Body of pancreas (tissue), 4 donors: ENCODE measurements around the gene RAPH1. TPM values are rescaled to one million over a fixed set of nuclear protein-coding genes. Genes with fewer than 3 reads are reported as not detected.

ENCODE experiments used
- ATAC-seq: fragments of 150-250 bp; one replicate; pipeline ENCODE4 v1.9.1; 2016
- DNase-seq, 4 donors: peaks; one replicate each; pipeline ENCODE4 v3.0.0-alpha.2; 2019
- H3K27ac ChIP-seq, 4 donors: fragments of 200-600 bp; sonication (generic); 1 replicate in 3 of 4; 2 replicates in 1 of 4; pipeline versions ENCODE4 v1.5.1 to v1.6.1; 2016 to 2019; ENCODE audit warnings: mild to moderate bottlenecking in 1 of 4, mixed read lengths in 1 of 4, moderate library complexity in 1 of 4
- H3K27me3 ChIP-seq, 2 donors: fragments of 200-600 bp; sonication (generic); one replicate each; pipeline ENCODE4 v1.6.0; 2016; ENCODE audit warnings: mild to moderate bottlenecking in 1 of 2
- H3K36me3 ChIP-seq, 2 donors: fragments of 200-600 bp; sonication (generic); replicated peaks in 1 of 2; 2 replicates each; pipeline ENCODE4 v1.5.1; 2016; ENCODE audit warnings: low read depth in 2 of 2; ENCODE audit not compliant: insufficient read depth in 1 of 2
- H3K4me1 ChIP-seq: fragments of 200-600 bp; sonication (generic); one replicate; pipeline ENCODE4 v1.6.0; 2016
- H3K4me3 ChIP-seq, 2 donors: fragments of 200-600 bp; sonication (generic); 1 replicate in 1 of 2; 2 replicates in 1 of 2; pipeline ENCODE4 v1.5.1; 2016 to 2019
- H3K9me3 ChIP-seq, 3 donors: fragments of 200-600 bp; sonication (generic); 1 replicate in 2 of 3; 2 replicates in 1 of 3; pipeline ENCODE4 v1.5.1; 2016
- CTCF ChIP-seq, 7 experiments: fragments of 450-650 bp in 4 of 7; fragments of 200-600 bp in 3 of 7; sonication (generic) in 3 of 7; IDR thresholded peaks; one replicate each; pipeline ENCODE4 v1.5.1; 2016 to 2019; ENCODE audit warnings: antibody characterized with exemption in 7 of 7
- POLR2A ChIP-seq, 3 donors: fragments of 450-650 bp; IDR thresholded peaks; one replicate each; pipeline ENCODE4 v1.6.1; 2016; ENCODE audit warnings: antibody characterized with exemption in 3 of 3, mild to moderate bottlenecking in 2 of 3
- WGBS, 2 donors: methylation state at CpG; one replicate each; pipeline ENCODE4 v1.1.5; 2017; 5-methylcytosine and 5-hydroxymethylcytosine counted together
- intact Hi-C: fragments of 100-400 bp; cut with DNase I; formaldehyde crosslinking; loops from one replicate; pipeline ENCODE4 v1.15.1; 2023
- total RNA-seq, 2 donors: library from RNA; depleted of rRNA; stranded (reverse); fragments of >200 nt; gene quantifications; one replicate each; pipeline ENCODE4 v1.1.0, GENCODE V29; 2016

Gene RAPH1
- total RNA-seq, 2 donors from 2014 or later, result 11.9 TPM

- no peak for DNase-seq
- intact Hi-C loops, result no loop called here
- Histone ChIP-seq H3K27me3 (no peaks in the 10 kb centered on the region), H3K36me3 (peaks cover 0 to under 1% of the 10 kb centered on the region in 2 donors), H3K27ac (no peak overlapping the region), H3K9me3 (no peaks in the 10 kb centered on the region), H3K4me3 (no peak overlapping the region), H3K4me1 (peaks cover 6% of the 10 kb centered on the region)
- WGBS, 2 donors, result 53 to 62% methylated on average over 7 of the region's 7 CpGs
- no peak for ATAC-seq
- no peak for TF ChIP-seq POLR2A (IDR thresholded peaks at IDR 0.05)
- no peak for TF ChIP-seq CTCF (IDR thresholded peaks at IDR 0.05)
Measured at GRCh38 chr2:203412546-203413331, 122.4 kb downstream of the RAPH1 start.

GRCh38 chr2:203407496-203407895 lies 127.6 kb downstream of the RAPH1 start:
- ATAC-seq (no peak), DNase-seq (no peak)
- Histone ChIP-seq H3K27me3 (no peaks in the 10 kb centered on the region), H3K36me3 (no peaks in the 10 kb centered on the region), H3K4me3 (no peak overlapping the region), H3K9me3 (no peaks in the 10 kb centered on the region), H3K27ac (no peak overlapping the region), H3K4me1 (peaks cover 6% of the 10 kb centered on the region)
- TF ChIP-seq CTCF (IDR thresholded peaks at IDR 0.05) (no peak), POLR2A (IDR thresholded peaks at IDR 0.05) (no peak)
- intact Hi-C loops, result no loop called here

- no peaks in the 10 kb centered on the region for H3K27me3 ChIP-seq
- no peak overlapping the region for H3K27ac ChIP-seq
- peaks cover 6% of the 10 kb centered on the region for H3K4me1 ChIP-seq
- TF ChIP-seq POLR2A (IDR thresholded peaks at IDR 0.05) (no peak), CTCF (IDR thresholded peaks at IDR 0.05) (no peak)
- ATAC-seq (no peak), DNase-seq (no peak)
- intact Hi-C loops, result no loop called here
- no peaks in the 10 kb centered on the region for H3K9me3 ChIP-seq
- no peak overlapping the region for H3K4me3 ChIP-seq
- no peaks in the 10 kb centered on the region for H3K36me3 ChIP-seq
Measured at GRCh38 chr2:203404996-203405395, 130.1 kb downstream of the RAPH1 start.

- Histone ChIP-seq H3K4me1 (no peaks in the 10 kb centered on the region), H3K4me3 (no peak overlapping the region), H3K9me3 (no peaks in the 10 kb centered on the region), H3K27ac (no peak overlapping the region), H3K36me3 (no peaks in the 10 kb centered on the region), H3K27me3 (no peaks in the 10 kb centered on the region)
- ATAC-seq, result no peak
- 94 to 100% methylated on average over 2 of the region's 2 CpGs for WGBS, 2 donors
- DNase-seq, result no peak
- TF ChIP-seq POLR2A (IDR thresholded peaks at IDR 0.05) (no peak), CTCF (IDR thresholded peaks at IDR 0.05) (no peak)
- intact Hi-C loops, result no loop called here
Measured at GRCh38 chr2:203400805-203401585, 134.1 kb downstream of the RAPH1 start.
